Lower leg skin (tissue), 3 donors: ENCODE data around the gene CHN2.

Experiments used
- POLR2A ChIP-seq, 2 donors: fragments of 450-650 bp; IDR thresholded peaks; one replicate each; pipeline ENCODE4 v1.6.1; 2016 to 2017; ENCODE audit warnings: antibody characterized with exemption in 2 of 2, mild to moderate bottlenecking in 1 of 2, moderate library complexity in 1 of 2
- TF ChIP-seq, protein P1 (sequence below), 3 donors: fragments of 450-650 bp; IDR thresholded peaks; one replicate each; pipeline ENCODE4 v1.5.1; 2016; ENCODE audit warnings: antibody characterized with exemption in 3 of 3, mild to moderate bottlenecking in 3 of 3, moderate library complexity in 2 of 3

DNA sequence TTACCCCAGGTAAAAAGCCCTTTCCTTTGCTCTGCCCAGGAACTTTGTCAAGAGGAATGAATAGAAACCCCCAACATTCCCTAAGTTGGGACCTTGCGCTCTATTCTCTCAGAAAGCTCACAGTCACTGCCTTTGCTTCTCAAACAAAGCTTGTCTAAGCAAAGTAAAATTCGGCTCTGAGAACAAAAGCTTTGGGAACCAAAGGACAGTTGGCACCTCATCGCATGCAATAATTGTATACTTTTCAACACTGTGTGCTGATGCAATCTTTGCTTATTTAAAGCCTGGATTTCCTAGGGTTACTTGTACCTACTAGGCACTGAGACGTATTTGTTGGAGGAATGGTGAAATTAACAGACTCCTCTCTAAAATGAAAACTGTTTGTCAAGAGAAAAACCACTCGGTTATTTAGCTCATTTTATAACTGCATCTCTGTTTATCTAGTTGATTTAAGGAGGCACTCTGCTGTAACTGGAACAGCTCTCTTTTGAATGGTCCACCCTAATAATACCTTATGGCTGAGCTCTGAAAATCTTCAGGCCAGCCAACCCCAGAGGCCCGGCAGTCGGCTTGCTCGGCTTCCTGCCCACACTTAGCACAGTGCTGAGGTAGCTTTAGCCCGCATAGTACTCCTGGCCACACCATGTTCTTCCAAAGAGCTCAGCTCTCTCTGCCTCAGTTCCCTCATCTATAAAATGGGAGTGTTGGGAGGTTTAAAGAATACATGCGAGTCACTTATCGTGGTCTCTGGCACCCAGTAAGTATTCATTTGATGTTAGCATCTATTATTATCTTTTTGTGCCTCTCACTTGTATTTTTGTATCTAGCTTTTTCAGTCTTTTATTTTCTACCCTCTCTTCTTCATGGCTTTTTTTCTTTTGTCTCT lies 288.9 kb downstream of the CHN2 start:
- TF ChIP-seq, protein P1, sequence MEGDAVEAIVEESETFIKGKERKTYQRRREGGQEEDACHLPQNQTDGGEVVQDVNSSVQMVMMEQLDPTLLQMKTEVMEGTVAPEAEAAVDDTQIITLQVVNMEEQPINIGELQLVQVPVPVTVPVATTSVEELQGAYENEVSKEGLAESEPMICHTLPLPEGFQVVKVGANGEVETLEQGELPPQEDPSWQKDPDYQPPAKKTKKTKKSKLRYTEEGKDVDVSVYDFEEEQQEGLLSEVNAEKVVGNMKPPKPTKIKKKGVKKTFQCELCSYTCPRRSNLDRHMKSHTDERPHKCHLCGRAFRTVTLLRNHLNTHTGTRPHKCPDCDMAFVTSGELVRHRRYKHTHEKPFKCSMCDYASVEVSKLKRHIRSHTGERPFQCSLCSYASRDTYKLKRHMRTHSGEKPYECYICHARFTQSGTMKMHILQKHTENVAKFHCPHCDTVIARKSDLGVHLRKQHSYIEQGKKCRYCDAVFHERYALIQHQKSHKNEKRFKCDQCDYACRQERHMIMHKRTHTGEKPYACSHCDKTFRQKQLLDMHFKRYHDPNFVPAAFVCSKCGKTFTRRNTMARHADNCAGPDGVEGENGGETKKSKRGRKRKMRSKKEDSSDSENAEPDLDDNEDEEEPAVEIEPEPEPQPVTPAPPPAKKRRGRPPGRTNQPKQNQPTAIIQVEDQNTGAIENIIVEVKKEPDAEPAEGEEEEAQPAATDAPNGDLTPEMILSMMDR (IDR thresholded peaks at IDR 0.05) = no peak
- no peak for TF ChIP-seq POLR2A (IDR thresholded peaks at IDR 0.05)
